Measurements from ENCODE around the gene MARF1.

- TF ChIP-seq GATA2 (IDR thresholded peaks at IDR 0.05; ENCODE audit: low read depth, low read length) (no peak), GATA3 (IDR thresholded peaks at IDR 0.05; ENCODE audit: low read depth, low read length) (no peak)
These were observed 36.3 kb downstream of the MARF1 start for GRCh38 chr16:15606518-15607220.
